ENCODE results near the gene CRELD1. TPM values are rescaled to one million over a fixed set of nuclear protein-coding genes. Genes with fewer than 3 reads are reported as not detected.

Gene CRELD1
- total RNA-seq (2022; extraction: Qiagen RNA extraction), result 10.5 to 14.9 TPM (median 13.2 TPM) in 5 replicates

DNA sequence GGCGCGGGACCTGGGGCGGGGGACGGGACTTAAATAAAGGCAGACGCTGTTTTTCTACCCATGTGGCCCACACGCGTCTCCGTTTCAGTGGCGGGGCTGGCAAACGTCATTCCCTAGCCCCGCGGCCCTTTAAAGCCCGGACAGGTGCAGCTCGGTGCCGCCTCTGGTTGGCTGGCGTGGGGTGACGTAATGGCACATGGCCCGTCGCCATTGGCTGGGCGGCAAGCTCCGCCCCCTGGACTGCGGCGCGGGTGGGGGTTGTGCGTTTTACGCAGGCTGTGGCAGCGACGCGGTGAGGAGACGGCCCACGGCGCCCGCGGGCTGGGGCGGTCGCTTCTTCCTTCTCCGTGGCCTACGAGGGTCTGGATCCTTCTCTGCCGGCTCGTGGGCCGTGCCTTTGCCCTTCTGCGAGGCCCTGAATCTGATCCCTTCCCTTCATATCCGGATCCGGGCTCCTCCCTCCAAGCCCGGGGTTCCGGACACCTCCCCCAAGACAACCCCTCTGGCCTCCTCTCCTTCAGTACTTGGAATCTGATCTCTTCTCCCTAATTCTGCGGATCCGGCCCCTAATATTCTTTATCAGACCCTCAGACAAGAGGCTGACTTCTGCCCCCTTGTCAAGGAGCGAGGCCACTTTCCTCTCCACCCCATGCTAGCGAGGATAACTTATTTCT lies at the start of gene CRELD1:
Gene CRELD1, plus strand, starts transcription at position 274 of the 674 bp plus-strand sequence. CDS start 605 bp downstream, outside the sequence.

GRCh38 chr3:9890249-9891071 lies 43.2 kb upstream of the CRELD1 start, which contains the start of gene JAGN1:
TSS of gene JAGN1 (plus strand) at chr3:9890610. CDS start at chr3:9890723, 113 bp downstream.

GRCh38 chr3:9902372-9903237 lies 31.0 kb upstream of the CRELD1 start, which contains the start of gene IL17RE:
TSS of gene IL17RE (plus strand) at chr3:9902848. CDS start at chr3:9902933, 85 bp downstream.

GRCh38 chr3:9916734-9917680 lies 16.6 kb upstream of the CRELD1 start, which contains the start of gene IL17RC:
TSS of gene IL17RC (plus strand) at chr3:9917098. CDS start at chr3:9917316, 218 bp downstream.

DNA sequence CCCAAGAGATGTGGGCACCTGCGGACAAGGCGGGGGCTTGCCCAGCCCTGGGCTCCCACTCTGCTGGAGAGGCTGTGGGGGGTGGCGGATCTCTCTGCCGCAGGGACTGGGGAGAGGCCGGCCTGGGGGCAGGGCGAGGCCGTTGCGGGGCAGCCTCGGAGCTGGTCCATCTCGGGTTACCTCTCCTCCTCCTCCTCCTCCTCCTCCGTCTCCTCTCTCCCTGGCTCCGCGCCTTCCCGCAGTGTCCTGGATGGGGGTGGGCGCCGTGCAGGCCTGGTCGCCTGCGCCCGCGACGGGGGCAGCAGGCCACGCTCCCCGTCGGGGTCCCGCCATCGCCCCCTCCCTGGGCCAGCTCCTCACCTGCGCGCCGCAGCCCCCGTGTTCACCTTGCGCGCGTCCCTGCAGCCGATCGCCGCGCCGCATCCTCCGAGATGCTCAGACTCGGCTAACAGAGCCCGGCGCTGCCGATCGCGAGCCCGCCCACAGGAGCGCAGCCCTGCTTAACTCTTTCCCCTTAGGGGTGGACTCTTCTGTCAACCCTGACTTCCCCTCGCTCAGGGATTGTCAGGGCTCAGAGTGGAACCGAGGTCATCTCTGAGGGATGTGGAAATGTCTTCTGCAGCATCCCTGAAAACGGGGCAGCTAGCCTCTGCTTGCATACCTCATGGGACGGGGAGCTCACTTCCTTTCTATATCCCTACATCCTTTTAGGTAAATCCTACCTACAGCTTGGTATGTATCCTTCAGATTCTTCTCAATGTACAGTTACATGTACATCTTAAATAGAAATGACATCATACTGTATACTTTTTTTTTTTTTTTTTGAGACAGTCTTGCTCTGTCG lies 18.6 kb downstream of the CRELD1 start, which contains the start of gene PRRT3:
Gene PRRT3, minus strand, starts transcription at position 447 of the 844 bp plus-strand sequence. CDS start 2,293 bp downstream, outside the sequence.

Other genes with a start within 250 kb of the CRELD1 start
- gene CPNE9, start 230.0 kb upstream of the CRELD1 start, total RNA-seq (2022; extraction: Qiagen RNA extraction), result 0.15 to 0.31 TPM (median 0.17 TPM) in 3 of 5 replicates, not detected in the others
- gene BRPF1, start 202.1 kb upstream of the CRELD1 start, total RNA-seq (2022; extraction: Qiagen RNA extraction), result 17.6 to 20.3 TPM (median 18.6 TPM) in 5 replicates
- gene OGG1, start 183.9 kb upstream of the CRELD1 start, total RNA-seq (2022; extraction: Qiagen RNA extraction), result 12.7 to 21.2 TPM (median 16.9 TPM) in 5 replicates
- 12.3 to 18.0 TPM (median 16.3 TPM) in 5 replicates for gene CAMK1, start 163.9 kb upstream of the CRELD1 start, total RNA-seq (2022; extraction: Qiagen RNA extraction)
- gene TADA3, start 141.4 kb upstream of the CRELD1 start, total RNA-seq (2022; extraction: Qiagen RNA extraction), result 54.5 to 60.5 TPM (median 59.9 TPM) in 5 replicates
- 153 to 231 TPM (median 158 TPM) in 5 replicates for gene ARPC4, start 140.8 kb upstream of the CRELD1 start, total RNA-seq (2022; extraction: Qiagen RNA extraction)
- 6.0 to 8.3 TPM (median 7.0 TPM) in 5 replicates for gene TTLL3, start 123.6 kb upstream of the CRELD1 start, total RNA-seq (2022; extraction: Qiagen RNA extraction)
- gene RPUSD3, start 89.8 kb upstream of the CRELD1 start, total RNA-seq (2022; extraction: Qiagen RNA extraction), result 50.4 to 59.0 TPM (median 55.8 TPM) in 5 replicates
- gene CIDEC, start 53.6 kb upstream of the CRELD1 start, total RNA-seq (2022; extraction: Qiagen RNA extraction), result 50.4 to 66.9 TPM (median 56.5 TPM) in 5 replicates
- gene JAGN1, start 43.2 kb upstream of the CRELD1 start, total RNA-seq (2022; extraction: Qiagen RNA extraction), result 82.2 to 95.8 TPM (median 93.2 TPM) in 5 replicates
- 1.2 to 1.7 TPM (median 1.4 TPM) in 5 replicates for gene IL17RE, start 31.0 kb upstream of the CRELD1 start, total RNA-seq (2022; extraction: Qiagen RNA extraction)
- gene IL17RC, start 16.7 kb upstream of the CRELD1 start, total RNA-seq (2022; extraction: Qiagen RNA extraction), result 25.4 to 34.2 TPM (median 31.6 TPM) in 5 replicates
- gene PRRT3, start 18.6 kb downstream of the CRELD1 start, total RNA-seq (2022; extraction: Qiagen RNA extraction), result 1.2 to 1.9 TPM (median 1.7 TPM) in 5 replicates
- gene EMC3, start 53.0 kb downstream of the CRELD1 start, total RNA-seq (2022; extraction: Qiagen RNA extraction), result 105 to 146 TPM (median 111 TPM) in 5 replicates
- 17.2 to 20.1 TPM (median 18.7 TPM) in 5 replicates for gene FANCD2, start 92.6 kb downstream of the CRELD1 start, total RNA-seq (2022; extraction: Qiagen RNA extraction)
- gene FANCD2OS, start 174.4 kb downstream of the CRELD1 start, total RNA-seq (2022; extraction: Qiagen RNA extraction), result not detected in 5 replicates
- 167 to 178 TPM (median 176 TPM) in 5 replicates for gene BRK1, start 181.8 kb downstream of the CRELD1 start, total RNA-seq (2022; extraction: Qiagen RNA extraction)
- 23.4 to 32.4 TPM (median 30.7 TPM) in 5 replicates for gene VHL, start 207.9 kb downstream of the CRELD1 start, total RNA-seq (2022; extraction: Qiagen RNA extraction)
- gene IRAK2, start 231.1 kb downstream of the CRELD1 start, total RNA-seq (2022; extraction: Qiagen RNA extraction), result 15.6 to 20.5 TPM (median 16.6 TPM) in 5 replicates